Stimulated activated naive CD8-positive, alpha-beta T cell treated with anti-CD3 and anti-CD28 coated beads, Interleukin-15, amount 100 ng/mL, for 72 hours (primary cell): Measurements from ENCODE around the gene MED31.

Experiments used
- ATAC-seq: fragments of 150-1000 bp; cut with Tn5 transposase; 2 replicates; pipeline ENCODE4 v1.10.0; 2021; ENCODE audit warnings: mild to moderate bottlenecking, moderate library complexity
- DNase-seq, 2 donors: peaks; one replicate each; pipeline ENCODE4 v3.0.0; 2021 to 2022
- H3K27ac Mint-ChIP-seq, 2 donors: one replicate each; pipeline ENCODE4 v1.8.0; 2022; ENCODE audit warnings: mild to moderate bottlenecking in 2 of 2, mixed read lengths in 2 of 2, moderate library complexity in 2 of 2
- H3K27me3 Mint-ChIP-seq: one replicate; pipeline ENCODE4 v1.8.0; 2022; ENCODE audit warnings: mixed read lengths
- H3K4me1 Mint-ChIP-seq: one replicate; pipeline ENCODE4 v1.8.0; 2022; ENCODE audit warnings: mild to moderate bottlenecking, mixed read lengths
- H3K4me3 Mint-ChIP-seq, 2 donors: one replicate each; pipeline ENCODE4 v1.8.0; 2022; ENCODE audit warnings: mild to moderate bottlenecking in 2 of 2, mixed read lengths in 2 of 2, moderate library complexity in 1 of 2
- H3K9me3 Mint-ChIP-seq, 2 donors: one replicate each; pipeline ENCODE4 v1.8.0; 2022; ENCODE audit warnings: mixed read lengths in 2 of 2

The MED31 gene

GRCh38 chr17:6683081-6683684, 31.8 kb upstream of the MED31 start:
- no peak for DNase-seq
- no peaks in the 10 kb centered on the region for H3K9me3 Mint-ChIP-seq

GRCh38 chr17:6682339-6682738, 30.9 kb upstream of the MED31 start:
- ATAC-seq (no peak), DNase-seq (no peak)
- Mint-ChIP-seq H3K4me1 (peaks cover 10% of the 10 kb centered on the region), H3K27me3 (peaks cover 90% of the 10 kb centered on the region), H3K4me3 (no peak overlapping the region), H3K9me3 (no peaks in the 10 kb centered on the region), H3K27ac (no peak overlapping the region)

More at GRCh38 chr17:6683081-6683684, 31.8 kb upstream of the MED31 start:
- H3K4me1 Mint-ChIP-seq = peaks cover 2% of the 10 kb centered on the region
- H3K4me3 Mint-ChIP-seq = no peak overlapping the region
- no peak overlapping the region for H3K27ac Mint-ChIP-seq
- no peak for ATAC-seq
- peaks cover 89% of the 10 kb centered on the region for H3K27me3 Mint-ChIP-seq

GRCh38 chr17:6681671-6682070, 30.3 kb upstream of the MED31 start:
- peaks cover 17% of the 10 kb centered on the region for H3K4me1 Mint-ChIP-seq
- DNase-seq = no peak
- no peak overlapping the region for H3K27ac Mint-ChIP-seq
- H3K27me3 Mint-ChIP-seq = peaks cover 90% of the 10 kb centered on the region
- no peak overlapping the region for H3K4me3 Mint-ChIP-seq
- no peaks in the 10 kb centered on the region for H3K9me3 Mint-ChIP-seq
- ATAC-seq = no peak

GRCh38 chr17:6681176-6681575, 29.8 kb upstream of the MED31 start:
- Mint-ChIP-seq H3K4me1 (peaks cover 19% of the 10 kb centered on the region), H3K9me3 (no peaks in the 10 kb centered on the region), H3K27me3 (peaks cover 90% of the 10 kb centered on the region), H3K27ac (no peak overlapping the region), H3K4me3 (no peak overlapping the region)
- no peak for DNase-seq
- no peak for ATAC-seq

GRCh38 chr17:6679241-6679640, 27.8 kb upstream of the MED31 start:
- H3K27ac Mint-ChIP-seq = no peak overlapping the region
- DNase-seq (no peak), ATAC-seq (no peak)
- H3K4me3 Mint-ChIP-seq = no peak overlapping the region
- peaks cover 71% of the 10 kb centered on the region for H3K27me3 Mint-ChIP-seq
- H3K9me3 Mint-ChIP-seq = no peaks in the 10 kb centered on the region
- peaks cover 19% of the 10 kb centered on the region for H3K4me1 Mint-ChIP-seq

GRCh38 chr17:6677946-6678345, 26.5 kb upstream of the MED31 start:
- H3K4me1 Mint-ChIP-seq = peaks cover 19% of the 10 kb centered on the region
- no peak overlapping the region for H3K4me3 Mint-ChIP-seq
- DNase-seq (no peak), ATAC-seq (no peak)
- no peaks in the 10 kb centered on the region for H3K9me3 Mint-ChIP-seq
- no peak overlapping the region for H3K27ac Mint-ChIP-seq
- H3K27me3 Mint-ChIP-seq = peaks cover 61% of the 10 kb centered on the region

- Mint-ChIP-seq H3K27ac (peak overlapping the region in 1 of 2 donors; percentile 94), H3K4me1 (peaks cover 19% of the 10 kb centered on the region), H3K27me3 (peaks cover 55% of the 10 kb centered on the region), H3K4me3 (no peak overlapping the region), H3K9me3 (no peaks in the 10 kb centered on the region)
- ATAC-seq (peak; percentile 78), DNase-seq (peak in 1 of 2 donors; percentile 26)
These were observed 25.9 kb upstream of the MED31 start for GRCh38 chr17:6677158-6677831.

- Mint-ChIP-seq H3K9me3 (no peaks in the 10 kb centered on the region), H3K4me3 (no peak overlapping the region)
- ATAC-seq = no peak
These were observed 25.4 kb upstream of the MED31 start for GRCh38 chr17:6676802-6677157.

GRCh38 chr17:6675201-6675825, 23.9 kb upstream of the MED31 start:
- Mint-ChIP-seq H3K27ac (no peak overlapping the region), H3K27me3 (peaks cover 35% of the 10 kb centered on the region), H3K4me3 (no peak overlapping the region), H3K9me3 (no peaks in the 10 kb centered on the region), H3K4me1 (peaks cover 19% of the 10 kb centered on the region)
- DNase-seq (no peak), ATAC-seq (no peak)

More at GRCh38 chr17:6676802-6677157, 25.4 kb upstream of the MED31 start:
- H3K27ac Mint-ChIP-seq = no peak overlapping the region
- peaks cover 19% of the 10 kb centered on the region for H3K4me1 Mint-ChIP-seq
- peaks cover 50% of the 10 kb centered on the region for H3K27me3 Mint-ChIP-seq
- DNase-seq = no peak

- H3K4me3 Mint-ChIP-seq = no peak overlapping the region
- H3K9me3 Mint-ChIP-seq = no peaks in the 10 kb centered on the region
- H3K27me3 Mint-ChIP-seq = peaks cover 29% of the 10 kb centered on the region
- ATAC-seq = no peak
- no peak overlapping the region for H3K27ac Mint-ChIP-seq
- no peak for DNase-seq
- H3K4me1 Mint-ChIP-seq = peaks cover 19% of the 10 kb centered on the region
These were observed 23.2 kb upstream of the MED31 start for GRCh38 chr17:6674586-6674985.

GRCh38 chr17:6671431-6671830, 20.0 kb upstream of the MED31 start:
- Mint-ChIP-seq H3K27ac (no peak overlapping the region), H3K4me3 (no peak overlapping the region), H3K27me3 (peaks cover under 1% of the 10 kb centered on the region), H3K9me3 (no peaks in the 10 kb centered on the region), H3K4me1 (peaks cover 21% of the 10 kb centered on the region)
- DNase-seq (no peak), ATAC-seq (no peak)

- Mint-ChIP-seq H3K27ac (no peak overlapping the region), H3K4me1 (peaks cover 25% of the 10 kb centered on the region), H3K9me3 (no peaks in the 10 kb centered on the region), H3K27me3 (no peaks in the 10 kb centered on the region), H3K4me3 (no peak overlapping the region)
- ATAC-seq (no peak), DNase-seq (no peak)
These were observed 19.6 kb upstream of the MED31 start for GRCh38 chr17:6670999-6671398.

GRCh38 chr17:6670571-6670970, 19.2 kb upstream of the MED31 start:
- no peak overlapping the region for H3K27ac Mint-ChIP-seq
- no peaks in the 10 kb centered on the region for H3K27me3 Mint-ChIP-seq
- H3K4me1 Mint-ChIP-seq = peaks cover 26% of the 10 kb centered on the region
- ATAC-seq = no peak
- no peaks in the 10 kb centered on the region for H3K9me3 Mint-ChIP-seq
- H3K4me3 Mint-ChIP-seq = no peak overlapping the region
- DNase-seq = no peak

- Mint-ChIP-seq H3K27me3 (no peaks in the 10 kb centered on the region), H3K27ac (no peak overlapping the region), H3K9me3 (no peaks in the 10 kb centered on the region), H3K4me1 (peaks cover 26% of the 10 kb centered on the region), H3K4me3 (no peak overlapping the region)
- ATAC-seq (no peak), DNase-seq (no peak)
These were observed 18.2 kb upstream of the MED31 start for GRCh38 chr17:6669479-6670212.

- no peak overlapping the region for H3K27ac Mint-ChIP-seq
- no peak for ATAC-seq
- H3K9me3 Mint-ChIP-seq = no peaks in the 10 kb centered on the region
- no peak overlapping the region for H3K4me3 Mint-ChIP-seq
- no peaks in the 10 kb centered on the region for H3K27me3 Mint-ChIP-seq
- peaks cover 26% of the 10 kb centered on the region for H3K4me1 Mint-ChIP-seq
- DNase-seq = no peak
These were observed 17.5 kb upstream of the MED31 start for GRCh38 chr17:6668727-6669425.
